HG02642 (cell line): ENCODE results near the gene GNAQ.

Source experiments
- ATAC-seq: cut with Tn5 transposase; IDR thresholded peaks from one replicate; pipeline ENCODE4 v1.9.1; 2021; ENCODE audit warnings: mild to moderate bottlenecking; ENCODE audit not compliant: unreplicated experiment, poor library complexity

Gene GNAQ

DNA sequence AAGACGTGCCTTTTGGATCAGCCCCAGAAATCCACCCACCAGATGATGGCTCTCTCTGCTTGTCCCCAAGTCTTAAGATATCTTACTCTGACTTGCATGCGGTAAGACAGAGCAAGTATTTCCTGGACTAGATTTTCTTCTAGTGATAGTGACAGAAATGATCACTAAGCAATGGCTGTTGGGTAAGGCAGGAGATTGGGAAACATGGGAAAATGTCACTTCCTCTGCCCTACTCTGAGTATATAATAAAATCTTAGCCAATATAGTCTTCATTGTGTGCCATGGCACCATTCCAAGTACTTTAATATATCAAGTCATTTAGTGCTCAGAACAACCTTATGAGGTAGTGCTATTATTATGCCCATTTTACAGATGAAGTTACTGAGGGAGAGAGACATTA, 352.5 kb downstream of the GNAQ start:
- ATAC-seq, result no peak

DNA sequence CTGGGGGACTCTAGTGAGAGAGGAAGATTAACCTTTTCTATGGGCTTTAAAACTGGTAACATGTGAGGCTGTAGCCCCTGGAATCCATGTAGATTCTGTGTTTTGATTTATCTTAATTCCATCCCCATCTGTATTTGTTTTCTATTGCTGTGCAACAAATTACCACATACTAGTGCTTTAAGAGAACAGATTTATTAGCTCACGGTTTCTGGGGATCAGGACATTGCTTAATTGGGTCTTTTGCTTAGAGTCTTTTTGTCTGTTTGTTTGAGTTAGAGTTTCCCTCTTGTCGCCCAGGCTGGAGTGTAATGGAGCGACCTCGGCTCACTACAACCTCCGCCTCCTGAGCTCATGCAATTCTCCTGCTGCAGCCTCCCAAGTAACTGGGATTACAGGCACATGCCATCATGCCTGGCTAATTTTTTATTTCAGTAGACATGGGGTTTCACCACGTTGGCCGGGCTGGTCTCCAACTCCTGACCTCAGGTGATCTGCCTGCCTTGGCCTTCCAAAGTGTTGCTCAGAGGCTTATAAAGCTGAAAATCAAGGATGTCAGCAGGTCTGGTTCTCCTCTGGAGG, 353.6 kb downstream of the GNAQ start:
- no peak for ATAC-seq

DNA sequence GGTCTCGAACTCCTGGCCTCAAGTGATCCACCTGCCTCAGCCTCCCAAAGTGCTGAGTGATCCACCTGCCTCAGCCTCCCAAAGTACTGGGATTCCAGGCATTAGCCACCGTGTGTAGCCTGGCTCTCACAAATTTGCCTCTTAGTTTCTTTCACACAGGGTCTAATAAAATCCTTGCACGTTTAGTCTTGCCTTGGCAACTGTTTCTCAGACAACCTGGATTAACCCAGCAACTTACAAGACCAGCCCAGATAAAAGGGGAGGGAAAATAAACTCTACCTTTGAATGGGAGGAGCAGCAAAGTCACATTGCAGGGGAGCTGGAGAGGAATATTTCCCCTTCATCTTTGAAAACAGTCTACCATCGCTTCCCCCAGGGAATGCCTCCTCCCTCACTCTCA, 354.2 kb downstream of the GNAQ start:
- ATAC-seq, result no peak

DNA sequence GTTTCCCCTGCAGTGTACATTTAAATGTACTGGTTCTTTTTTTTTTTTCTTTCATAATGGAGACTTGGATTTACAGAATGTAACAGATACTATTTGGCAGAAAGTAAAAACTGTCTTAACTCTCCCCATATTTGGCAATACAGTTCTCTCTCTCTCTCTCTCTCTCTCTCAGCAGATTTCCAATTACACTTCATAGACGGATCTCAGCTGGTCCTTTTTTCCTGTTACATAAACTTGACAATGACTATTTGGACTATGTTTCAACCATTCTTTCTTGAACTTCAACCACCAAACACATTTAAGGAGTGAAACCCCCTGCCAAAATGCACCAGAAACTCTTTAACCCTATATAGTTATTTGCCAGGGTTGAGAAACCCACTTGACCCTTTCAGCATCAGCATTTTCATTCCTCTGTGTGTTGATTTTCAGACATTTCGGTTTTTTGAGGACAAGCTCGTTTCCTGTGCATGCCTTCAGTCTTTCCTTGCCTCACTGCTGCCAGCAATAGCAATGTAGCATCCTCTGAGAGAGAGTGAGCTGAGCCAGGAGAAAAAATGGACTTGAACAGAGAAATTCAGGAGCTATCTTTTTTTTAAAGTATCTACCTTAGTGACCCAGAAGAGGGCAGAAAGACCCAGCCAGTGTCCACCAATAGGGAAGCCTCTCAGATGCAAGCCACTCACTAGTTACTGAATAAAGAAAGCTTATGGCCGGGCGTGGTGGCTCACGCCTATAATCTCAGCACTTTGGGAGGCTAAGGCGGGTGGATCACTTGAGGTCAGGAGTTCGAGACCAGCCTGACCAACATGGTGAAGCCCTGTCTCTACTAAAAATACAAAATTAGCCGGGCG, 357.4 kb downstream of the GNAQ start:
- ATAC-seq, result no peak

DNA sequence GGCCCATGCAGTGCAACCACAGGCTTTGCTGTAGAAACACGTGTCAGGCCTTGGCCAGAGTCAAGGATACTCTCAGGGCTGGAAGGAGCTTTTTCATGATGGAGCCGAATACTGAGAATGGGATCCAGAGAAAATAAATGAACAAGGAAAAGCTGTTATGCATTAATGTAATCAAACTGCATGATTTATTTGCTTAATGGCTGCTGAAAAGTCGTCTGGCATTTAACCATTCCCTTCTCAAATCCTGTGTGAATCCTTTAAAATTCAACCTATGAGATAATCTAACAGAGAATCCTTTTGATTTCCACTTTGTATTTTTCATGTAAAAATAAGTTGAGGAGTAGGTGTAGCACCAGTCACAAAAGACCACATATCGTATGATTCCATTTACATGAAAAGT, 359.4 kb downstream of the GNAQ start:
- no peak for ATAC-seq

DNA sequence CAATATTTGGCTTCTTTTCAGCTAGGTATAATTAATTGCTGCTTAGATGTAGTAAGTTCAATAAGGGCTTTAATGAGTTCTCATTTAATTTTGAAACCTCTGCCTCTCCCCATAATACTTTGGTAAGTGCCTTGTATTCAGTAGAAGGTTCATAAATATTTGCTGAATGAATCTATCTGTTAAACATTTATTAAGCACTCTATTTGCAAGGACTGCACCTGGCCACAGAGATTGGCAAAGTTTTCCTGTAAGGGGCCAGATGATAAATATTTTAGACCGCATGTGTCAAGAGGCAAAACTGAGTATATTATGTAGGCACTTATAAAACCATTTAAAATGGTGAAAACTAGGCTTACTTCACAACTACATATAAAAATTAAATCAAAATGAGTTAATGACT, 364.5 kb downstream of the GNAQ start:
- ATAC-seq, result no peak
